GM19240 (cell line): Measurements from ENCODE around the gene SPTBN4.
"Not testable (repeated sequence)": the region's sequence is repeated elsewhere in the genome, so short reads cannot be mapped to it uniquely, and the experiment has no call there.

Experiments
- DNase-seq: peaks from one replicate; pipeline ENCODE4 v3.0.0; 2011; ENCODE audit warnings: low spot score; ENCODE audit not compliant: insufficient read length

Gene SPTBN4

DNA sequence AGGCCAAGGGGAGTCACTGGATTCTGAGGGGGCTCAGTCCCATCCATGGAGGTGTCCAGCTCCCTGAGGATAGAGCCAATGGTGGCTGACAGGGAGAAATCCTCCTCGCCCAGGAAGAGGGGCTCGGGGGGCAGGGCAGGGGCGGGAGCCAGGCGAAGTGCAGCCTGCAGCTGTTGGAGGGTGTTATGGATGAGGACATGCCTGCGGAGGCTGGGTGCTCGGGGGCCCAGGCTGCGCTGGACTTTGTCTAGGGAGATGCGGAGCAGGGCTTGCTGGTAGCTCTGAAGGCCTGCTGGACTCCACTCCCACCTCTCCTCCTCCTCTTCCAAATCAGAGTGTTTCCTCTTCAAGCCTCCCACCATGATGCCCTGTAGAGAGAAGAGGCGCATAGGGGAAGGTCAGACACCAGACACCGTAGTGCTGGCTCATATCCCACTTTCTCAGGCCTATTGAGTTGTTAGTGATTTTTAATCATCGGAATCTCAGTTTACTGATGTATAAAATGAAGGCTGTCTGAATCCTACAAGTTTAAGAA is 25.0 kb upstream of the SPTBN4 start:
- DNase-seq = no peak

DNA sequence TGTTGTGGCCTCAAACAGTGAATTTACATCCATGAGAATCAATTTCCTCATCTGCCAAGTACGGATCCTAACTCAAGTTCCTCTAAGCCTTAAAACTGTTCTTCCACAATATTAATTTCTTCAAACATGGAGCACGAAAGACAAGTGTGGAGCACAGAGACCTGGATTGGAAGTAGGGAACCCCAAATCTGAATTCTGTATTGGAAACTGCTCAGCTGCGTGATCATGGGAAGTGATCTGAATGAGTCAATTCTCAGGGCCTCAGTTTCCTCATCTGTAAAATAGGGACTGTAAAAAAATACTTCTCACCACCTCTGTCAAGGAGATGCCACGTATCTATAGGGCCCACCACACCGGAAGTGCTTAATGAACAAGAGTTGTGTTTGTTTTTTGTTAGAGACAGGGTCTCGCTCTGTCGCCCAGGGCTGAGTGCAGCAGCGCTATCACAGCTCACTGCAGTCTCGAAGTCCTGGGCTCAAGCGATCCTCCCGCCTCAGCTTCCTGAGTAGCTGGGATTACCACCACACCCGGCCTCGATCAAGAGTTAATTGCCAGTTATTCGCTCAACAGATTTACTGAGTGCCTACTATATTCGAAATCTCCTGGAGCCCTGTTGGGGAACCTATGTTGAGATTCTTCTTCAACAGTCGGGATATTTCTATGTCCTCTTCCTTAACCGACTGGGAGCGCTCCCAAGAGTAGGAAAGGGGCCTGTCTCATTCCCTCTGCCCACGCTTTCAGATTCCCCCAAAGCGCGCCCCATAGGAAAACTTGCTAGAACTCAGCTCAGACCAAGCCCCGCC is 24.3 kb upstream of the SPTBN4 start:
- no peak for DNase-seq

DNA sequence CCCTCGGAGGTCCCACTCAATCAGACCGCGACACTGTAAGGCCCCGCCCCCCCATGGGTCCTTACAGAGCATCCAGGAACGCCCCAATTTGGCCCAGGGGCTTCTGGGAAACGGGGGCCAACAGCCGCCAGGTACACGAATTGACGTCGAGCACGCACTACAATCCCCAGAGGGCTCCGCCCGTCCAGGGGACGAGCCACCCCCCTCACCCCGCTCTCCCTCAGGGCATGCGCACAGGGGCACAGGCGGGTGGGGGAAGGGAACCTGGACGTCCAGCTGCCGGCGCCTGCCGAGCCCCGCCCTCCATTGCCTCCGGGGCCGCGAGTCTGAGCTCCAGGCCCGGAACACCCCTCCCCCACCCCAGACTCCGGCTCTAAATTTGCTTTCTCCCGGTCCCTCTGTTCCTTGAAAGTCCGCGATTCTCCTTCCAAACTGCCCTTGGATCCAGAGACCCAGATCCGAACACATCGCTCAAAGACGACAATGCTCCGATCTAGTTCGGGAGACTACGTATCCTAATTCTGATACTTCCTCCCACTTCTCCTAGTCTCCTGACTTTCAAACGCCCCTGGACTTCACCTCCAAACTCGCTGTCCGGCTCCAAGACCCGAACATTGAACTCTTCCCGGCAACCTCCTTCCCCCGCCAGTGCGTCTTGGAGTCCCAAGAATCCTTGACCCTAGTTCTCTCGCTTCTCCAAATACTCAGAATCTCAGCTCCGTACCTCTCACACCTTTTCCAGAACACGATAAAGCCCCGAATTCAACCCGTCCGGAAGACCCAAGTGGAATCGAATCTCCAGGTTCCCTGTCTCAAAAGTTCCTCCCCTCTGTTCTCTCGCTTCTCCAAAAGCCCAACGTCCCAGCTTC is 23.4 kb upstream of the SPTBN4 start:
- peak; percentile 92 for DNase-seq

DNA sequence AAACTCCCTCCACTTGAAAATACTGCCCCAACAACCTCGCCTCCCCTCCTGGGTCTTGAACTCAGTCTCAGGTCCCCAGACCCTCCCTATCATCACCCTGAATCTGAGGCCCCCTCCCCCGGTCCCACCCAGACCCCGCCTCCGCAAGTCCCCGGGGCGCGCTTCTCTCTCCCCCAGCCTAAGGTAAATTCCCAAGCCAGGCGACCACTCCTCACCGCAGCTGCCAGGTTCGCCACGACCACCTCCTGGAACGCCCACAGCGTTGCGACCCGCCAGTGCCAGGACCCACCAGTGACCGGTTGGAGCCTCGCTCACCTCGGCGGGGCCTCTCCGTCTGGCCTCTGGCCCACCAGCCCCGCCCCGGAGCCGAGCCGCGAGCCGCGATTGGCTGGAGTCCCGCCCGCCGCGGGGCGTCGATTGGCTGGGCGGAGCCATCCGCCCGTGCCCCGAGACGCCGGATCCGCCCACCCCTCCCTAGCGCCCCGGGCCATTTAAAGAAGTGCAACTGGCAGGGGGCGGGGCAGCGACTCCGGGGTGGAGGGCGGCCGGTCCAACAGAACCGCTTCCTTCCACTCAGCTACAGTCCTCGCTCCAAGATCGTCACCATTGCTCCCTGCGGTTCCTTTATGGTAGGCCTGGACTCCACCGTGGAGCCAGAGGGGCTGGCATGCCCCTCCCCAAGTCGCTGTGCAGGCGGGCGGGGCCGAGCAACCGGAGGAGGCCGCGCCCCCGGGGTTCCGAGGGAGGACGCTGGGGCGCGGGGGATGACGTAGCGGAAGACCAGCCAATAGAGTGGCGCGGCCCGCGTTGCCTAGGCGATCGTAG is 22.6 kb upstream of the SPTBN4 start, which contains the start of gene SERTAD3:
TSS of gene SERTAD3 (minus strand) at position 336 of the 825 bp plus-strand sequence. CDS start 2,255 bp downstream, outside the sequence.
- peak; percentile 89 for DNase-seq

GRCh38 chr19:40444825-40445312 is 21.9 kb upstream of the SPTBN4 start:
- no peak for DNase-seq

- DNase-seq = no peak
Measured at GRCh38 chr19:40445780-40446262, 21.0 kb upstream of the SPTBN4 start.

DNA sequence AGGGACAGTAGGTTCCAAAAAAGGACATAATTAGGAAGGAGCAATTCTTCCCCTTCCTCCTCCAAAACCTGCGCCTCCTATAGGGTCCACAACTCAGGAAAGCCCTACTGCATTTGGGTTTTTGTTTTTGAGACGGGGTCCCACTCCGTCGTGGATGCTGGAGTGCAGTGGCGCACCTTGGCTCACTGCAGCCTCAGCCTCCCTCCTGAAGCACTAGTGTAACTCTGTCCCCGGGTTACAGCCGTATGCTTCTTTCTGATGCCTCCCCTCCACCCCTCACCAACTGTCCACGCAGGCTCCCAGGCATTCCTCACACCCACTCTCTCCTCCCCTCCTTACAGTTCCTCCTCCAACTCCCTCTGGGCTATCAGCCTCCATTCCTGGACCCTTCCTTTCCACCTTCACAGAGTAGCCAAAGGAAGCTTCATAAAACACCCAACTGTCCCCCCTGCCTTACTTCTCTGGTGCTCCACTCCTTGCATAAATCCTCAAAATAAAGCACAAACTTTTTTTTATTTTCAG is 20.5 kb upstream of the SPTBN4 start:
- no peak for DNase-seq

GRCh38 chr19:40449506-40449905 is 17.3 kb upstream of the SPTBN4 start:
- no peak for DNase-seq

DNA sequence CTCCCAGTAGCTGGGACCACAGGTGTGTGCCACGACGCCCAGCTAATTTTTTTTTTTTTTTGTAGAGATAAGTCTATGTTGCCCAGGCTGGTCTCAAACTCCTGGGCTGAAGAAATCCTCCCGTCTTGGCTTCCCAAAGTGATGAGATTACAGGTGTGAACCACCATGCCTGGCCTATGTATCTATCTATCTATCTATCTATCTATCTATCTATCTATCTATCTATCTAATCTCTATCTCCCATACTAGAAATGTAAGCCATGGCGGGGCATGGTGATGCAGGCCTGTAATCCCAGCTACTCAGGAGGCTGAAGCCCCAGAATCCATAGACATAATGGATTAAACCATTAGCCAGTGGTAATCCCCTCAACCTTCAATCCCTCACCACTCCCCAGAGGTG is 16.1 kb upstream of the SPTBN4 start:
- no peak for DNase-seq

- no peak for DNase-seq
Measured at GRCh38 chr19:40452016-40452415, 14.8 kb upstream of the SPTBN4 start.

DNA sequence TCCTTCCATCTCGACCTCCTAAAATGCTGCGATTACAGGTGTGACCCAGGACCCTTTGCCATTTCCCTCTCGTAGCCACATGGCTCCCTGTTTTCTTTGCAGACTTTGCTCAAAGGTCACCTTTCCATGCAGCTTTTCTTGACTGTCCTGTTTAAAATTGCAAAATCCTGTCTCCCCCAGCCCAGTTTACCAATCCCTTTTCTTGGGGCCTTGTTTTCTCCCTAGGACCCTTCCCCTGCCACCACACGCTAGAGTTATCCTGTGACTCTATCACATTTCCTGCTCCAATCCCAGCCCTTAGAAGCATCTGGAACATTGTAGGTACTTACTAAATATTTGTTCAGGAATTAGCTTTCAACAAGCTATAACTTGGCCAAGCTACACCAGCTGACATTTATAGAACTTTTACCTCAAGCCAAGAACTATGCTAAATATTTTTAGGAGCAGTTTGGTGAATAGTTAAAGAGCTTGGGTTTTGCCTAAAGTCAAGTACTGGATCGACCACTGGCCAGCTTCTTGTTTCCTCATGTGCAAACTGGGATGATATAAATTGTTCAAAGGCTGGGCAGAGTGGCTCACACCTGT is 13.6 kb upstream of the SPTBN4 start:
- no peak for DNase-seq

DNA sequence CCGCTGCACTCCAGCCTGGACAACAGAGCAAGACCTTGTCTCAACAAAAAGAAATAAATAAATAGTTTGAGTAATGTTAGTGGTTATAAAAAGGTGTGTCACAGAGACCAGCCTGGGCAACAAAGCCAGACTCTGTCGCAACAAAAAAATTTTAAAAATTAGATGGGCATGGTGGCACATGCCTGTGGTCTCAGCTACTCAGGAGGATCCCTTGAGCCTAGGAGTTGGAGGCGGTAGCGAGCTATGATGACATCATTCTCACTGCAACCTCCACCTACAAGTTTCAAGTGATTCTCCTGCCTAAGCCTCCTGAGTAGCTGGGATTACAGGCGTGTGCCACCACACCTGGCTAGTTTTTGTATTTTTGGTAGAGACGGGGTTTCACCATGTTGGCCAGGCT is 12.9 kb upstream of the SPTBN4 start:
- not testable (repeated sequence) for DNase-seq

- no peak for DNase-seq
Measured at GRCh38 chr19:40457048-40457447, 9.8 kb upstream of the SPTBN4 start.

DNA sequence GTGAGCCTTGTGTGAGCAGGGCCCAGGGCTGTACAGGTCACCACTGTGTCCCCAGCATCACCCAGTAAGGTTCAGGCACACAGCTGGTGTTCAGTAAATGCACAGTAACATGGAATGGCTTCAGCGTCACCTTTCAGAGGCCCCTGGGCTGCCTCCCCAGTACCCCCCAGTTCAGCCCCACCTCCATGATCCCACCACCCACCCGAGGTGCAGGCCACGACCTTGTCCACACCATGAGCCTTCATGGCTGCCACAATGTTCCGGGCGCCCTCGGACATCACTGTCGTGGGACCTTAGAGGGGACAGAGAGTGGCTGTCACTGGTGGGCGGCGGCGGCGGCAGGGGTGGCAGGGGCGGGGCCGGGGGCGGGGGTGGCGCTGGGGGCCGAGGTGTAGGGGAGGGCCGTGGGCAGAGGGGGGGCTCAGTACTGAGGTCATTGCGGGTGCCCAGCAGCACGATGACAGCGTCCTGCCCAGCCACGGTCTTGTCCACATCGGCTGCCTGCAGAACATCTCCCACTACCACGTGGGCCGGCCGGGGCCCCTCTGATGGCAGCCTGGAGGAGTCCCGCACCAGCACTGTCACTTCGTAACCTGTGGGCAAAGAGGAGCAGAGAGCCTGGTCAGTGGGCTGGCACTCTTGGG is 8.7 kb upstream of the SPTBN4 start:
- DNase-seq = no peak

DNA sequence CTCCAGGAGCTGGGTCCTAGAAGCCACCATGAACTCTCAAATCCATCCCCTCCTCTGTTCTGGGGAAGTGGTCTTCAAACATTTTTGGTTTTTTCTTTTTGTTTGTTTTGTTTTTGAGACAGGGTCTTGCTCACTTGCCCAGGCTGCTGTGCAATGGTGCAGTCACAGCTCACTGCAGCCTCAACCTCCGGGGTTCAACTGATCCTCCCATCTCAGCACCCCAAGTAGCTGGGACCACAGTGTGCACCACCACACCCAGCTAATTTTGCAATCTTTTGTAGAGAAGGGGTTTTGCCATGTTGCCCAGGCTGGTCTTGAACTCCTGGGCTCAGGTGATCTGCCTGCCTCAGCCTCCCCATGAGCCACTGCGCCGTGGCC is 8.2 kb upstream of the SPTBN4 start:
- no peak for DNase-seq

DNA sequence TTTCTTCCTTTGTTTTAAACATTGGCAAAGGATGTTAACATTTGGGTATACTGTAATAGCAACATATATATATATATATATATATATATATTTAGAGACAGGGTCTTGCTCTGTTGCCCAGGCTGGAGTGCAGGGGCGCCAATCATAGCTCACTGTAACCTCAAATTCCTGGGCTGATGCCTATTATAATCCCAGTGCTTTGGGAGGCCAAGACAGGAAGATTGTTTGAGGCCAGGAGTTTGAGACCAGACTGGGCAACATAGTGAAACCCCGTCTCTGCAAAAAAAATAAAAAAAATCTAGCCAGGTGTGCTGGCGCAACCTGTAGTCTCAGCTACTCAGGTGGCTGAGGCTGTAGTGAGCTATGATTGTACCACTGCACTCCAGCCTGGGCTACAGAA is 6.6 kb upstream of the SPTBN4 start:
- no peak for DNase-seq

GRCh38 chr19:40461669-40462221 is 5.1 kb upstream of the SPTBN4 start:
- no peak for DNase-seq

GRCh38 chr19:40463587-40464037 is 3.2 kb upstream of the SPTBN4 start:
- DNase-seq = not testable (repeated sequence)
